NCI-H1092 treated with DMSO at 0.1 percent for 48 hours (cell line): ENCODE results near the gene SNAPC5.

ENCODE experiments used
- DNase-seq: peaks from one replicate; lab custom pipeline; 2025; lab: John Stamatoyannopoulos, UW

Gene SNAPC5

GRCh38 chr15:66456211-66456610 is 41.4 kb downstream of the SNAPC5 start:
- DNase-seq: no peak

- no peak for DNase-seq
Observed at GRCh38 chr15:66454143-66454542, 43.4 kb downstream of the SNAPC5 start.

DNA sequence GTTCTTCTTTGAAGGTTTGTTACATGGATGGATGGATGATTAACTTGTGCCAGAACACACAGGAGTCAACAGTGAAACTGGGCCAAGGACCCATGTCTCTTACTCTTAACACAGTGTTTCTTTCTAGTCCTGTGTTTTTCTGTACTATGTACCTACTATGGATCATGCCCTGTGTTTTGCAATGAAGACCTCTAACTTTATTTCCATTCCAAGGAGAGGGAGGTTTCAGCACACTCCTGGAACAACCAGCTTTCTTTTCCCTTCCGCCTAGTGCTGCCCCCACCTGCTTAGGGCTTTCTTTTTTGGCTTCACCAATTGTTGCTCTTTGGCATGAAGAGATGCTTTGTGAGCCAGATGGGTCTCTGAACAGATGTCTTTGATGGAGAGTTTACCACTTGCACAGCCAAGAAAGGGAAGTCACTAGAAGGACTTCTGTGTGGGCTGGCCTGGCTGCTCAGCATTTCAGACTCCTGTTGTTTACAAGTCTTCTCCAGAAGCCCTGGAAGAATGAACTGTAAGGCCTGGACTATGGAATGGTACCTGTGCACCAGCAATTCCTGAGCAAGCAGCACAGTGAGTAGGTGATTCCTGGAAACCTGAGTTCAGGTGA is 44.5 kb downstream of the SNAPC5 start:
- DNase-seq: no peak

- no peak for DNase-seq
Observed at GRCh38 chr15:66452420-66452819, 45.1 kb downstream of the SNAPC5 start.
